Measurements from ENCODE around the gene GBP1.
"Not testable (repeated sequence)": the region's sequence is repeated elsewhere in the genome, so short reads cannot be mapped to it uniquely, and the experiment has no call there.

The GBP1 gene

DNA sequence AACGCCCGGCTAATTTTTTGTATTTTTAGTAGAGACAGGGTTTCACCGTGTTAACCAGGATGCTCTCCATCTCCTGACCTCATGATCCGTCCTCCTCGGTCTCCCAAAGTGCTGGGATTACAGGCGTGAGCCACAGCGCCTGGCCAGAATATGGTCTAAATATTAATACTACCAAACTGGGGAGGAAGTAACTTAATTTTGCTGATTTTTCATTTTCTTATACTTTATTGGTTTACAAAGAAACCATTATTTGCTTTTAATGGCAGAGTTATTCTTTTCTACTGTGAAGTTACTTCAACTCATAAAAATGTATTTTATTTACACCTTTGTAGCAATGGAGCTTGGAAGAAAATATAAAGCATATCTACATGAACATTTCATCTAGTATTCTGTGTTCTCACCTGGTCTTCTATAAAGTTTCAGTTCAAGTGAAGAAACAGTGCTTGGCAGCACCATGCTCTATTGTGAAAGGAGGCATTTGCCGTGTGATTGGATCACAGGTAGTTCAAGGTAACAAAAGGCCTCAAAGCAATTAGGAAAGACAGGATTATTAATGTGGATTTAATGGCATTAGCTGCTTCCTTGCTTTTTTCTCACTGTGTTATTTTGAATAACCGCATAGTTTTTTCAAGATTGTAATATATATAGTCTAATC lies 13.6 kb downstream of the GBP1 start:
- DNase-seq: no peak

DNA sequence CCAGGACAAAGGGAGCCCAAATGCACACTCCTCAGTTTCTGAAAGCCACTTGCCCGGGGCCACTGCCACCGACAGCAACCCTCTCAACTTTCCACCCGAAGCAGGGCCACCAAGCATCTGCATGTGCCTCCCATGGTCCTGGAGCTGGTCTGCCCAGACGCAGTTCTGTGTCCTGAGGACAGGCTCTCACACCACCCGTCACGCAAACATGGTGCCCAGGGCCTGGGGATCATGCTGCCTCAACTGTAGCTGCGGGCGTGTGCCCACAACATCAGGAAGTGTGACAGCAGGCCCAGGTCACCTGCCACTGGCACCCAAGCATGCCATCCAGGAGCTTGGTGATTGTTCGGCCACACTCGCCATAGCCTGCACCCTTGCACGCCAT lies 14.4 kb downstream of the GBP1 start:
- DNase-seq: no peak

DNA sequence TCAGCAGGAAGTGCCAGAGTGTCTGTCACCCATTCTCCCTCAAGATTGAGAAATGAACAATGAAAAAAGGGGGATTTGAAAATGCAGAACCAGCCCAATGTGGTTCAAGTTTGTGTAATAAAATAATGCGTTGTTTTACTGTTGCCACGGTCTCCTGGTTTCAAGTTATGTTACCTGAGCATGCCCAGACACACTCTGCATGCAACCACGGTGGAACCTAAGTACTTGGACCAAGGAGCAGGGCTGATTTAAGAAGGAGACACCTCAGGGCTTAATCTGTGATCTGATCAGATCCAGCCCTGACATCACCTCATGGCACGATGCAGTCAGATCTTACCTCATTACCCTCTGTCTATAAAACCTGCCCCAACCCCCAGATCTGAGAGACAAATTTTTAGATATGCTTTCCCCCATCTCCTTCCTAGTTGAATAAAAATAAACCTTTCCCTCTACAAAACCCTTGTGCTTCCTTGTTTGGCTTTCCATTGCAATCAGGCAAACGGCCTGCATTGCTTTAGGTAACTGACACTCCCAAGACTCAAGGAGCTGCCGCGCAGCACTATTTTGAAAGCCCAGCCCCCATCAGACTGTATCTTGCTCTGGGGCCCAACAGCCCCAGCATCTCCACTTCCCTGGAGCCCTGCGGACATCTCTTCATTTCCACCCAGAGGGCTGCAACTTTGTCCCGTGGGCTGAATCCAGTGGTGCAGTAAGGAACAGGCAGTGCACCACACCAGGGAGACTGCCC lies 14.9 kb downstream of the GBP1 start:
- DNase-seq: not testable (repeated sequence)

DNA sequence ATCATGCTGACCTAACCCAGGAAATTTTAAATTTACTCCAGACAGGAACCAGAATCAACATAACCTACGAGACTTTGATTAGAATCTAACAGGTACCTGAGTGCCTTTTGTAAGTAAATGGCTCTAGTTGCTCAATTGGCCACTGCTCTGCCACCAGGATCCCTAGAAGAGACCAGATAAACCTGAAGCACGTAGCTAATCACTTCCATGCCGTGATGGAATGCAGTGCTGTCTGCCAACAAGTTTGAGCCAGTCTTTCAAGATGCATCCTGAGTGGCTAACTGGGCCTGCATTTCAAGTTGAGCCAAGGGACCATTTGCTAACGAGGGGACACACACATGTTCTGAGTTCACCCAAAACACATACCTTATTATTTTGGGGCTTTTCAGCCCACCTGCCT lies 15.8 kb downstream of the GBP1 start:
- not testable (repeated sequence) for DNase-seq

DNA sequence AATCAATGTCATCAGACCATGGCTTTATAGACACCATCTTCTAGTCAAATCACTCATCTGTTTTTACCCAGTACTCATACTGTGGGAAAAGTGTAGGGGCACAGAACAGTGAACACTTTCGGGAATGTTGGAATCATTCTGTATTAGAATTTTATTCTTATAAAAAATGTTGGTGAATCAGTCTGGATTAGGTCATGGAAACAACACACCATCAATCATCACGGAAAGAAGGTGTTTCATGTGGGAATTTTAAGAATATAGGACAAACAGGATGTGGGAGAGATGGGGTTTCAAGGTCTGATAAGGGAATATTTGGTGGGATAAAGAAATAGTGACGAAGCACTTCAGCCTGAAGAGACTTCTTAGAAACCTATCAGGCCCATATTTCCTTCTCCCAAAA lies 17.3 kb downstream of the GBP1 start:
- peak; percentile 69 for DNase-seq

DNA sequence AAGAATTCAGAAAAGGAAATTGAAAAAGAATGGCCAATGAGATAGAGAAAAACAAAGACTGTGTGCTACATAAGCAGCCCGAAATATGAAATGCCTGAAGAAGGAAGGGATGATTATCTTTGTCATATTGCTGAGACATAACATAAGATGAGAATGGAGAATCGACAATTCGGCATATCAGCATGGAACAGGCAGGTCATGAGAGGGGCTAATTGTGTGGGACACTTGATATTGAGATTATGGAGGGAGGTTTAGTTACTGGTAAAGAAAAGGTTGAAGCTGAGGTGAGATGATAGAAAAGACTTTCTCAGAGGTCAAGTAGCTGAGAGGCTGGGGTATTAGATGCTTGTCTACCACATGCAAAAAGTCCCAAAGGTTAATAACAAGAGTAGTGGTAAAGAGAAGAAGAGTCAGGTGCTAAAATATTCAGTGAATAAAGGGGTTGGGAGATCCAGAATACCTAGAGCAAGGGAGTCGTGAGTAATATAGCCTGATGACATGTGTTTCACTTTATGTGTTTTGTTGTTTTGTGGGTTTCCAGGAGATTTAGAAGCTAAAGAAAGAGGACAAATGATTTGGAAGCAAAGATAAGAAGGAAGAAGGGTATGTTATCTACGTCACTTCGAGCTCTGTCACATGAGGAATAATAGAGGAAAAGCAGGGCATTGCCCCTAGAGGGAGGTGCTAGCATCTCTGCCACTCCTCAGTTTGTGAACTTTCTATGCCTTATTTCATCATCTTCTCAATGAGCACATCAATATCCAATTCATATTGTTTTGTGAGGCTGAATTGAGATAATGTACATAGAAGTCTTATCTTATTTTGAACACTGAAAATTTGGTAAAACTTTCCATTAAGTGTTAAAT lies 18.5 kb downstream of the GBP1 start:
- DNase-seq: not testable (repeated sequence)

DNA sequence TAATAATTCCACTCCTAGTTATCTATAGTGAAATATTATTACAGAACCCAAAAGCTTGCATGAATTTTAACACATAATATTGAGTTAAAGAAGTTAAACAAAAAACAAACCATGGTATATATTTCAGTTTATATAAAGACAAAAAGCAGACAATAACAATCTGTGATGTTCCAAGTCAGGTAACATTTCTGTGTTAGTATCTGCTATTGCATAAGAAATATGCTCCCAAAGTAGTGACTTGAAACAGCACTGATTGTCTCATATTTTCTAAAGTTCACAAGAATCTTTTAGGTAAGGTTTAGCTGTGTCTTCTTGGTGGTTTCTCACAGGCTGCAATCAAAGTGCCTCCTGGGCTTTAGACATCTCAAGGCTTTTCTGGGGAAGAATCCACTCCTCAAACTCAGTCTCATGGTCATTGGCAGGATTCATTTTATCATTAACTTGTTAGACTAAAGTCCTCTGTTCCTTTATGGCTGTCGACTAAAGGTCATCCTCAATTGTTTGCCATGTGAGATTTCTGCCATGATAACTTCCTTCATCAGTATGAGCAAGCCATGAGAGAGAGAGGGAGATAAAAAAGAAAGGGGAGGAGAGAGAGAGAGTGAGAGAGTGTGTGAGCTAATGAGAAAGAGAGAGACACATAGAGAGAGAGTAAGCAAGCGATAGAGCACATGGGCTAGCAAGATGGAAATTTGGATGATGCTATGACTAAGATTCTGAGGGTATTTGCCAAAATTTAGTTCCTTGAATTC lies 19.9 kb downstream of the GBP1 start:
- DNase-seq: no peak

DNA sequence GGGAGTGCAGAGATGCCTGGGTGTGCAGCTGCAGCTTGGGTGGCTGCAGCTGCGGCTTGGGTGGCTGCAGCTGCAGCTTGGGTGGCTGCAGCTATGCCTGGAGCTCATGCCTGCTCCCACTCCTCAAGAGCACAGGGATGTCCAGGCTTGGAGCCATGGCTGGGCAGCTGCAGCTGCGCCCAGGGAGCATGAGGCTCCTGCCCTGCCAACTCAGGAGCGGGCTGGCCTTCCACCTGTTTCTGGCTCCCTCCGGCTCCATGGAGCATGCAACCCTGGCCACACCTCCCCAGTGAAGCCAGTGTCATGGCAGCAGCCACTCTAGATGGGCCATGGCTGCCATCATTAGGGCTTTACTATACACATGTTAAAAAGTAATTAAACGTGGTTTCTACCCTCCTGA lies 21.1 kb downstream of the GBP1 start:
- DNase-seq: no peak

DNA sequence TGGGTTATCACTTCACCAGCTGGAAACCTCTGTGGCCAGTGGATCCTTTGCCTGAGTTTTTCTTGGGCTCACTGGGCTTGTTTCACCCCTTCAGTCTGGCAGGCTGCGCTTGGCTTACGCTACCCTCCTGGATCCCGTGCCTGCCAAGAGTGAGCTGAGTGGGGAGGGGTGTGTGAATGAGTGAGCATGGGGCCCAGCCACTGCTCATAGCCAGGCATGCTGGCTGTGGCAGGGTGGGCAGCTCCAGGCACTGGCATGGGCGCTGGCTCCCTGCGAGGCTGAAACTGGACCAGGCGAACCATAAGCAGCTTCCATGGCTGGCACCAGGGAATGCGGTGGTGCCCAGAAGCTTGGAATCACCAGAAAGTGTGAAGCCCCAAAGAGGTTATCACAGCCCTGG lies 22.5 kb downstream of the GBP1 start:
- no peak for DNase-seq

DNA sequence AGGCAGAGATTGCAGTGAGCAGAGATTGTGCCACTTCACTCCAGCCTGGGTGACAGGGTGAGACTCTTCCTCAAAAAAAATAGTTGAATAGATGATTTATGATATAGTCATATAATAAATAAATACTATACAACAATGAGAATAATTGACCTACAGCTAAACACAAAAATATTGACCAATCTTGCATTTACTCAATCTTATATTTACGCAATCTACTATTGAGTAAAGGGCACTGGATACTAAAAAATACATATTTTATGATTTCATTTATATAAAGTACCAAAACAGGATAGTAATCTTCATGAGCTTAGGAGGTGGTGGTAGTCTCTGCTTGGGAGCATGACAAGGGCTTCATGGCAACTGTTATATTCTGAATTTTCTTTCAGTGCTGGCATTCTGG lies 23.3 kb downstream of the GBP1 start:
- no peak for DNase-seq

DNA sequence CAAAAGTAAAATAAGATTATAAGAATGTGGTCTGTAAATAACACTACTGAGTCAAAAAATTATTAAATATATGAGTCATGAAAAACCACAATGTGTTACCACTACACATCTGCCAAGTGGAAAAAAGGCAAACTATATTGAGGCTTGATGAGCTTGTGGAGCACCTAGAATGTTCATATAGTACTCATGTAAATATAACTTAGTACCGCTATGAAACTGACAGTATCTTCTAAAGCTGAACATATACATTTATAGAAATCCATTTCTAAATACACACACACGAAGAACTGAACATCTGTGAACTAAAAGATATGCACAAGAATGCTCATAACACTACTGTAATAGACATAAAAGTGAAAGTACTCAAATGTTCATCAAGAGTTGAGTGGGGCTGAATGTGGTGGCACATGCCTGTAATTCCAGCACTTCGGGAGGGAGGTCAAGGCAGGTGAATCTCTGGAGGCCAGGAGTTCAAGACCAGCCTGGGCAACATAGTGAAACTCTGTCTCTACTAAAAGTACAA lies 23.8 kb downstream of the GBP1 start:
- peak; percentile 83 for DNase-seq

DNA sequence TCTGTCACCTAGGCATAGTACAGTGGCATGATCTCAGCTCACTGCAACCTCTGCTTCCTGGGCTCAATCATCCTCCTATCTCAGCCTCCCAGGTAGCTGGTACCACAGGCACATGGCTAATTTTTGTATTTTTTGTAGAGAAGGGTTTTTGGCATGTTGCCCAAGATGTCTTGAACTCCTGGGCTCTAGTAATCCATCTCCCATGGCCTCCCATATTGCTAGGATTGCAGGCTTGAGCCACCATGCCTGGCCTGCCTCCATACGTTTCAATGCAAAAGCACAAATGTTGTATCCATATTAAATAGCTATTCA lies 24.7 kb downstream of the GBP1 start:
- DNase-seq: no peak

DNA sequence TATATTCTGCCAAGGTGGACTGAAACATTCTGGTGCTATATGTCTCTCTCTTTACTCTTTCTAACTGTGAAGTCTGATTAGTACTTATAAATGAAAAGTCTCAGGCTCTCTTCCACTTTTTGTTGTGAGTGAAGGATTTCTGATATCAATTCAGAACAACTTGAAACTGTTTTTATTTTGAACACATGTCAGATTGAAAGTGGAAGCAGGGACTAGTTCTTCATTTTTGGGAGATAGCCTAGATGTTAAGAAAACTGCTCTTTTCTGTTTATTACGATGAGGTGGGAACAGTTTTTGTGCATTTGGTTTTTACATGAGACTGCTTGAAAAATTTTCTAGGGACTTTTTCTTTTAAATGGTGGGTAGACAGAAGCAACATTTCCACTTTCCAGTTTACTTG lies 27.8 kb downstream of the GBP1 start:
- no peak for DNase-seq

DNA sequence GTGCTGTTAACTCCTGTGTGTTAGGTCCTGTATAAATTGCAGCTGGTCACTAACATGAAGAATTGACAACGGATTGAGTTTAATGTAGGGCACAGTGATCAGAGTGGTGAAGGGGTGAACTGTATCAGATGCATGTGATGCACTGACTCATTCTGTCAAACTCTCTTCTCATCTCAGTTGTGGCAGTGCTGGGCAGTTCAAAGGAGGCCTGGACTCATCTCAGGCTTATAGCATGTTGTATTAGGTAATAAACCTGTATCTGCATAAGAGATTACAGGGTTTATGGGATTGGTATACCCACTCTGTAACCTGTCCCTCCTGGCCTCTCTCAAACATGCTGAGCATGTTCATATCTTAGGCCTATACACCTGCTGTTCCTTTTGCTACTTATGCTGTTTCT lies 29.9 kb downstream of the GBP1 start:
- DNase-seq: no peak

DNA sequence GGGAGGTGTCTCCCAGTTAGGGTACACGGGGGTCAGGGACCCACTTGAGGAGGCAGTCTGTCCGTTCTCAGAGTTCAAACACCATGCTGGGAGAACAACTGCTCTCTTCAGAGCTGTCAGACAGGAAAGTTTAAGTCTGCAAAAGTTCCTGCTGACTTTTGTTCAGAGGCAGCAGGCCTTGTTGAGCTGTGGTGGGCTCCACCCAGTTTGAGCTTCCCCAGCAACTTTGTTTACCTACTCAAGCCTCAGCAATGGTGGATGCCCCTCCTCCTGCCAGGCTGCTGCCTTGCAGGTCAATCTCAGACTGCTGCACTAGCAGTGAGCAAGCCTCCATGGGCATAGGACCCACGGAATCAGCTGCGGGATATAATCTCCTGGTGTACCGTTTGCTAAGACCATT lies 31.0 kb downstream of the GBP1 start:
- not testable (repeated sequence) for DNase-seq

DNA sequence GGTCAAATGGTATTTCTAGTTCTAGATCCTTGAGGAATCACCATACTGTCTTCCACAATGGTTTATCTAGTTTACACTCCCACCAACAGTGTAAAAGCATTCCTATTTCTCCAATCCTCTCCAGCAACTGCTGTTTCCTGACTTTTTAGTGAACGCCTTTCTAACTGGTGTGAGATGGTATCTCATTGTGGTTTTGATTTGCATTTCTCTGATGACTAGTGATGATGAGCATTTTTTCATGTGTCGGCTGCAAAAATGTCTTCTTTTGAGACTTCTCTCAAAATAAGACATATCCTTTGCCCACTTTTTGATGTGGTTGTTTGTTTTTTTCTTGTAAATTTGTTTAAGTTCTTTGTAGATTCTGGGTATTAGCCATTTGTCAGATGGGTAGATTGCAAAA lies 36.0 kb downstream of the GBP1 start:
- DNase-seq: peak; percentile 38

DNA sequence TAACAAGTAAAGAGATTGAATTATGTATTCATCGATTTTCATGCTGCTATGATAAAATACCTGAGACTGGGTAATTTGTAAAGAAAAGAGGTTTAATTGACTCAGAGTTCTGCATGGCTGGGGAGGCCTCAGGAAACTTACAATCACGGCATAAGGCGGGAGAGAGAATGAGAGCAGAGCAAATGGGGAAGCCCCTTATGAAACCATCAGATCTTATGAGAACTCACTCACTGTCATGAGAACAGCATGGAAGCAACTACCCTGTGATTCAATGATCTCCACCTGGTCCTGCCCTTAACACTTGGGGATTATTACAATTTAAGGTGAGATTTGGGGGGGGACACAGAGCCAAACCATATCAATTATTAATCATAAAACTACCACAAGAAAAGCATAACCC lies 39.1 kb downstream of the GBP1 start:
- DNase-seq: no peak

DNA sequence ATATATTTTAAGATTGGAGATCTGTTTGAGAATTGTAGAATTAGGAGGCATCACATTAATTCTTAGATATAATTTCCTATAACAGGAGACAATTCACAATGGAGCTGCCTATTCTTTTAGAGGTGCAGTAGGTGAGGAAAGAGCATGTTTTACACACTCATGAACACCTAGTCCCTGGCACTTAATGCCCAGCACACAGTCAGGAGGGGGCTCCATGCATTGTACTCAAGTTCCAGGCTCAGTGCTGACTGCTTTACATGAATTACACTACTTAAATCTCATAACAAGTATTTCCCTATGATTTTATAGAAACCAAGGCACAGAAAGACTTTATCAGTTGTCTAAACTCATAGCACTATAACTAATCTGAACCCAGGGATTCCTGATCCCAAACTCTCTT lies 42.0 kb downstream of the GBP1 start:
- DNase-seq: no peak

DNA sequence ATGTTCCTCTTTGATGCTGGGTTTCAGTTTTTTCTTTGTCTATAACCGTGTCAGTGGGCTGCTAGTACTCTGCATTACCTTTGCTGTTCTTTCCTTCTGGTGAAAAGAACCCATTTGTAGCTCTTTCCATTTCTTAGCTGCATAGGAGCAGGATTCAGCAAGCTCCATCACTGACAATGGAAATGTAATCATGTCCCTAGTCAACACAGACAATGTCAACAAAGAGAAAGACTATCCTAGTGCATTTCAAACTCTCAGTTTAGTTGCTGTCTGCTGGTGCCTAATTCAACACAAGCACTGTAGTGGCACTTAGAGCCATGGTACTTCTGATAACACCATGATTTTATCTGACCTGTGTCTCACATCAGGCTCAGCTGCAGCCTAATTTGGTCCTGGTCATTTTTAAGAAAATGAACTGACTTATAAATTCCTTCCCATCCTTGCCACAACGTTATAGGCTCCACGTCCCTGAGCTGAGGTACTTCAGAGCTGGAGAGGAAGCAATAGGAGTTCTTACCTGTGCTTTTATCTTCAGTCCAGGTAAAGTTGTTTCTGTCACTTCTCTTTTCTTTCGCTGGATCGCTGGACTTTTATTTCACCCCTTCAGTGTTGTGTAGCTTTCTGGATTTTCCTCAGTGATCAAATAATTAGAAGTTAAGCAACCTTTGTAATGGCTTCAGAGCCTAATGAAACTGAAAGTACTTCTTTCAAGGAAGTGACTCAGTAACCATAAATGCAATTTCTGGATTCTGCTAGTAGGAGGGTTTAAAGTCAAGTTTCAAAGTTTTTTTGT lies 42.6 kb downstream of the GBP1 start, which contains the start of gene GBP3:
TSS of gene GBP3 (minus strand) at position 700 of the 793 bp plus-strand sequence. CDS start 2,145 bp downstream, outside the sequence.
- peak; percentile 69 for DNase-seq

DNA sequence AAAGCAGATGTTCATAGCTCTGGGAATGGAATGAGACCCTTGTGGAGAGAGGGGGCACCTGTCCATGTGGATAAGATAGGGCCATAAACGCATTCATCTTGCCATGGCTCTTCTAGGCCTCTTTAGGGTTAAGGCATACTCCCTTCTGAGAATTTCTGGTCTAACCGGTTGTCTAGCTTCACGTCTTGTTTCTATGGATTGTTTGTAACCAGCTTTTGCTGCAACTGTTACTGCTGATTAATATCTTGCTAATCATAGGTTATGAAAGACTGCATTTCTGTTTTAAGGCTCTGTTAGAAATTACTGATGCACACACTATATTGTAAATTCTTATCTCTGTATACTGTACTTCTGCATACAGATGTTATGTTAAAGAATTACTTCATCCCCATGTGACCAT lies 46.7 kb downstream of the GBP1 start:
- not testable (repeated sequence) for DNase-seq

DNA sequence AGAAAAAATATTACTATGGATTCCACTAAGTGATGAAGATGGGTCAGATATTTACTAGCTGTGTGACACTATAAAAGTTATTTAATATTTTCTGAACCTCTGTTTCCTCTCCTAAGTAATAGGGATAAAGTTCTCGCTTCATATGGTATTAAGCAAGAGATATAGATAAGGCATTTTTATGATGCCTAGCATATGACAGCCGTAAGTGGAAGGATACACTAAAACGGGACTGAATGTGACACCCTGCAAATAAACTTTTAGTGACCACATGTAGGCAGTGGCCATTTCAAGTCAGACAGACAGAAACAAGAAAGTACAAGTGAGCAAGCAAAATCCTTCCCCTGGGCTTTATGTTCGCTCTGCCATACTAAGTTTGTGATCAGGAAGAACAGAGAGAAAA lies 56.5 kb downstream of the GBP1 start:
- no peak for DNase-seq
